K562 (cell line): ENCODE measurements around the gene SPECC1L. TPM values are rescaled to one million over a fixed set of nuclear protein-coding genes. Genes with fewer than 3 reads are reported as not detected.

Experiments used
- ATAC-seq: fragments of 200-7000 bp; cut with Tn5 transposase; 3 replicates; pipeline ENCODE4 v1.9.1; 2020; ENCODE audit warnings: moderate library complexity
- BruUV-seq: library from RNA; stranded (reverse); fragments of 400-500 nt; replicated peaks from 2 replicates; lab custom pipeline; 2021; lab: Mats Ljungman, UMichigan
- CTCF ChIA-PET: fragments of 300-600 bp; formaldehyde crosslinking; extraction: SDS; loops from one replicate; lab custom pipeline; 2021; ENCODE audit warnings: low intra/inter-chr PET ratio; lab: Yijun Ruan, JAX
- POLR2A ChIA-PET: fragments of 300-600, 350-650 bp; sonication (Branson Sonifier 250); formaldehyde crosslinking; extraction: SDS; loops from one replicate; lab custom pipeline; 2021; ENCODE audit warnings: antibody characterized with exemption, inconsistent platforms; lab: Yijun Ruan, JAX
- DNase-seq, 4 experiments: peaks; one replicate each; pipeline versions ENCODE4 v3.0.0 to v3.0.0-alpha.2; 2011 to 2018; ENCODE audit warnings: low spot score in 3 of 4, mixed read lengths in 3 of 4; ENCODE audit errors: extremely low read depth in 1 of 4
- FAIRE-seq: peaks from 2 replicates; lab custom pipeline; 2011; peaks lifted over from hg19 to GRCh38; lab: Jason Lieb, UNC
- H2AFZ ChIP-seq: 2 replicates; pipeline ENCODE4 v1.6.0; 2011; ENCODE audit warnings: low read depth, low read length, control low read depth, inconsistent platforms
- H3K27ac ChIP-seq: fragments of 200-600 bp; 3 replicates; pipeline ENCODE4 v1.8.0; 2011; ENCODE audit warnings: low read depth, mild to moderate bottlenecking, control low read depth, inconsistent platforms, low read length, moderate library complexity, mixed read lengths; ENCODE audit errors: extremely low read depth
- H3K27me3 ChIP-seq, 2 experiments: fragments of 300-600 bp in 1 of 2; 2 replicates in 1 of 2; 3 replicates in 1 of 2; pipeline versions ENCODE4 v1.6.0 to v1.8.0; 2011; ENCODE audit warnings: inconsistent platforms in 2 of 2, low read length in 2 of 2, mild to moderate bottlenecking in 1 of 2, mixed read lengths in 1 of 2, moderate library complexity in 1 of 2; ENCODE audit not compliant: control insufficient read depth in 2 of 2, insufficient read depth in 2 of 2
- H3K36me3 ChIP-seq: fragments of 300-600 bp; 3 replicates; pipeline ENCODE4 v1.8.0; 2011; ENCODE audit warnings: mild to moderate bottlenecking, low read length, inconsistent platforms; ENCODE audit not compliant: control insufficient read depth, insufficient read depth
- H3K4me1 ChIP-seq, 2 experiments: fragments of 200-600 bp in 1 of 2; replicated peaks in 1 of 2; 2 replicates in 1 of 2; 3 replicates in 1 of 2; pipeline versions ENCODE4 v1.5.1 to v1.8.0; 2011; ENCODE audit warnings: inconsistent platforms in 2 of 2, low read length in 2 of 2, mild to moderate bottlenecking in 1 of 2, mixed read lengths in 1 of 2, moderate library complexity in 1 of 2; ENCODE audit not compliant: control insufficient read depth in 2 of 2, insufficient read depth in 2 of 2
- H3K4me2 ChIP-seq: 2 replicates; pipeline ENCODE4 v1.6.1; 2011; ENCODE audit warnings: low read length, control low read depth, inconsistent platforms, mixed read lengths; ENCODE audit not compliant: insufficient read depth
- H3K4me3 ChIP-seq: fragments of 200-600 bp; sonication (generic), shearing (Covaris generic); 2 replicates; pipeline ENCODE4 v1.5.1; 2016; ENCODE audit warnings: control low read depth, inconsistent platforms
- H3K79me2 ChIP-seq: fragments of 200-600 bp; 3 replicates; pipeline ENCODE4 v1.8.0; 2011; ENCODE audit warnings: low read length, inconsistent platforms; ENCODE audit not compliant: control insufficient read depth, insufficient read depth
- H3K9ac ChIP-seq, 2 experiments: 2 replicates each; pipeline versions ENCODE4 v1.6.0 to v1.6.1; 2011; ENCODE audit warnings: low read depth in 2 of 2, low read length in 2 of 2, control low read depth in 1 of 2, inconsistent platforms in 1 of 2, mild to moderate bottlenecking in 1 of 2, mixed read lengths in 1 of 2; ENCODE audit not compliant: insufficient read depth in 1 of 2
- H3K9me1 ChIP-seq: one replicate; pipeline ENCODE4 v1.6.0; 2011; ENCODE audit warnings: inconsistent platforms, mild to moderate bottlenecking, low read length, moderate library complexity; ENCODE audit not compliant: control insufficient read depth, insufficient read depth
- H3K9me3 ChIP-seq: replicated peaks from 2 replicates; pipeline ENCODE4 v1.5.1; 2011; ENCODE audit warnings: low read depth, low read length, inconsistent platforms; ENCODE audit not compliant: control insufficient read depth, insufficient read depth
- H4K20me1 ChIP-seq: replicated peaks from 2 replicates; pipeline ENCODE4 v1.6.1; 2011; ENCODE audit warnings: low read length, inconsistent platforms, mixed read lengths; ENCODE audit not compliant: control insufficient read depth, insufficient read depth
- MYBL2 ChIP-seq, 2 experiments: fragments of 450-650 bp in 1 of 2; sonication (generic) in 1 of 2; formaldehyde crosslinking in 1 of 2; IDR thresholded peaks; 2 replicates each; pipeline versions ENCODE4 v1.6.1 to v1.8.1; 2017 to 2022; ENCODE audit warnings: borderline replicate concordance in 1 of 2, inconsistent platforms in 1 of 2, low read depth in 1 of 2, mild to moderate bottlenecking in 1 of 2, missing genetic modification reagents in 1 of 2, moderate library complexity in 1 of 2
- ZNF41 ChIP-seq: fragments of 250-450 bp; sonication (Bioruptor Pico); conservative IDR thresholded peaks from 2 replicates; pipeline ENCODE4 v1.4.0; 2020; ENCODE audit warnings: mild to moderate bottlenecking
- WGBS: fragments of 100-300 bp; shearing (Covaris generic); methylation state at CpG from one replicate; pipeline ENCODE4 v1.1.6; 2016; ENCODE audit warnings: low coverage, mixed read lengths; ENCODE audit not compliant: insufficient coverage; ENCODE audit errors: missing lambda C conversion rate; 5-methylcytosine and 5-hydroxymethylcytosine counted together
- in situ Hi-C: fragments of 300-500 bp; cut with MboI; formaldehyde crosslinking; loops from 4 replicates; pipeline ENCODE4 v1.15.0; 2018; ENCODE audit warnings: inconsistent platforms, mixed read lengths
- intact Hi-C: fragments of 100-400 bp; cut with micrococcal nuclease; formaldehyde crosslinking; loops from 2 replicates; pipeline ENCODE4 v1.14.2; 2022
- polyA plus RNA-seq, 8 experiments: library from polyadenylated mRNA; depleted of rRNA in 4 of 8; stranded (reverse) in 5 of 8; unstranded in 3 of 8; fragments of >200 nt; fragmentation: Nextera tagmentation in 2 of 8; fragmentation: Illumina TruSeq in 1 of 8; extraction: Ambion mirVana in 2 of 8; extraction: Trizol in 1 of 8; gene quantifications; 2 replicates each; pipeline versions ENCODE4 v1.2.1 to v1.2.3, GENCODE V29; 2011 to 2014; ENCODE audit warnings: inconsistent platforms in 1 of 8, missing spikeins in 1 of 8
- total RNA-seq, 7 experiments: library from RNA; depleted of rRNA in 6 of 7; stranded (reverse); fragments of >200 nt in 6 of 7; fragmentation: Illumina TruSeq in 2 of 7; extraction: Trizol in 2 of 7; gene quantifications; 2 replicates each; pipeline versions ENCODE4 v1.2.1 to v1.2.3, GENCODE V29; 2011 to 2021; ENCODE audit warnings: low replicate concordance in 1 of 7
- TF ChIP-seq, protein P1 (sequence below), 2 experiments: fragments of 450-650 bp in 1 of 2; sonication (generic) in 1 of 2; formaldehyde crosslinking in 1 of 2; IDR thresholded peaks; 2 replicates each; pipeline versions ENCODE4 v1.7.1 to v1.9.0; 2016 to 2022; ENCODE audit warnings: inconsistent platforms in 1 of 2, mild to moderate bottlenecking in 1 of 2, missing genetic modification reagents in 1 of 2

The SPECC1L gene
- total and polyA plus RNA-seq, 9 of the 15 experiments (the other 6 are each of a cell fraction or from before 2014, with no cell fraction given): 1.4 to 27.9 (median 14.5) TPM

DNA sequence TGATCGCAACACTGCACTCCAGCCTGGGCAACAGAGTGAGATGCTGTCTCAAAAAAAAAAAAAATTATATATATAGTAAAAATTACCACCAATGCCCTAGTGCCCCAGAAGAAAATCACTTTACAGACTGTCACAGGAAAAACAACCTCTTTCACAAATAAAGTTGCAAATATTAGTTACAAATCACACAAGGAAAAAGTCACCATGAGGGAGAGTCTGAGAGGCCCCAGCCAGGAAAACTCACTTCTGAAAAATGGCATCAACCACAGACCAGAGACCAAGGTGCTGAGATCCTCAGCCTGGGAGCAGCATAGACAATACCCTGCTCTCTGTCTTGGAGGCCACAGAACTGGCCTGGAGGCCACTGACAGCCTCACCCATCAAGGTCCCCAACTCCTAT, 46.2 kb upstream of the SPECC1L start:
- no peaks in the 10 kb centered on the region for H3K9me3 ChIP-seq
- intact Hi-C loops (no loop called here), in situ Hi-C loops (loop anchor here (5.0 kb wide), 1 partner anchor 887 kb away; no protein-coding TSS in a partner anchor)
- no peak overlapping the region for H3K9ac ChIP-seq
- no peak overlapping the region for H3K4me3 ChIP-seq
- H3K27ac ChIP-seq: no peak overlapping the region
- no peaks in the 10 kb centered on the region for H3K9me1 ChIP-seq
- no peak for DNase-seq
- BruUV-seq: no TSS peak
- peaks cover 0 to 4% of the 10 kb centered on the region in 2 experiments; a peak in 2 of 5 replicates for H3K4me1 ChIP-seq
- no peak overlapping the region for H2AFZ ChIP-seq
- ChIA-PET POLR2A (no interaction called here), CTCF (no interaction called here)
- FAIRE-seq: no peak
- TF ChIP-seq MYBL2 (IDR thresholded peaks at IDR 0.05; ENCODE audit: low read depth) (no peak), MYBL2 (CRISPR knock-in tag; IDR thresholded peaks at IDR 0.05; ENCODE audit: borderline replicate concordance) (no peak), ZNF41 (CRISPR knock-in tag) (peak; percentile 98)
- TF ChIP-seq, protein P1, sequence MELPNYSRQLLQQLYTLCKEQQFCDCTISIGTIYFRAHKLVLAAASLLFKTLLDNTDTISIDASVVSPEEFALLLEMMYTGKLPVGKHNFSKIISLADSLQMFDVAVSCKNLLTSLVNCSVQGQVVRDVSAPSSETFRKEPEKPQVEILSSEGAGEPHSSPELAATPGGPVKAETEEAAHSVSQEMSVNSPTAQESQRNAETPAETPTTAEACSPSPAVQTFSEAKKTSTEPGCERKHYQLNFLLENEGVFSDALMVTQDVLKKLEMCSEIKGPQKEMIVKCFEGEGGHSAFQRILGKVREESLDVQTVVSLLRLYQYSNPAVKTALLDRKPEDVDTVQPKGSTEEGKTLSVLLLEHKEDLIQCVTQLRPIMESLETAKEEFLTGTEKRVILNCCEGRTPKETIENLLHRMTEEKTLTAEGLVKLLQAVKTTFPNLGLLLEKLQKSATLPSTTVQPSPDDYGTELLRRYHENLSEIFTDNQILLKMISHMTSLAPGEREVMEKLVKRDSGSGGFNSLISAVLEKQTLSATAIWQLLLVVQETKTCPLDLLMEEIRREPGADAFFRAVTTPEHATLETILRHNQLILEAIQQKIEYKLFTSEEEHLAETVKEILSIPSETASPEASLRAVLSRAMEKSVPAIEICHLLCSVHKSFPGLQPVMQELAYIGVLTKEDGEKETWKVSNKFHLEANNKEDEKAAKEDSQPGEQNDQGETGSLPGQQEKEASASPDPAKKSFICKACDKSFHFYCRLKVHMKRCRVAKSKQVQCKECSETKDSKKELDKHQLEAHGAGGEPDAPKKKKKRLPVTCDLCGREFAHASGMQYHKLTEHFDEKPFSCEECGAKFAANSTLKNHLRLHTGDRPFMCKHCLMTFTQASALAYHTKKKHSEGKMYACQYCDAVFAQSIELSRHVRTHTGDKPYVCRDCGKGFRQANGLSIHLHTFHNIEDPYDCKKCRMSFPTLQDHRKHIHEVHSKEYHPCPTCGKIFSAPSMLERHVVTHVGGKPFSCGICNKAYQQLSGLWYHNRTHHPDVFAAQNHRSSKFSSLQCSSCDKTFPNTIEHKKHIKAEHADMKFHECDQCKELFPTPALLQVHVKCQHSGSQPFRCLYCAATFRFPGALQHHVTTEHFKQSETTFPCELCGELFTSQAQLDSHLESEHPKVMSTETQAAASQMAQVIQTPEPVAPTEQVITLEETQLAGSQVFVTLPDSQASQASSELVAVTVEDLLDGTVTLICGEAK (IDR thresholded peaks at IDR 0.05): peak; percentile 49; the same call in 1 of the 2 replicates
- TF ChIP-seq, protein P1 (CRISPR knock-in tag; IDR thresholded peaks at IDR 0.05): no peak
- WGBS: 38% methylated on average over 1 of the region's 1 CpG
- H3K36me3 ChIP-seq: no peaks in the 10 kb centered on the region
- H3K4me2 ChIP-seq: no peak overlapping the region
- no peaks in the 10 kb centered on the region for H3K79me2 ChIP-seq
- no peak for ATAC-seq
- H4K20me1 ChIP-seq: no peaks in the 10 kb centered on the region
- no peaks in the 10 kb centered on the region for H3K27me3 ChIP-seq
